Panc1 (cell line): ENCODE data around the gene KRTAP26-1. TPM values are rescaled to one million over a fixed set of nuclear protein-coding genes. Genes with fewer than 3 reads are reported as not detected.

ENCODE experiments used
- ATAC-seq: fragments of 200-7000 bp; cut with Tn5 transposase; 2 replicates; pipeline ENCODE4 v1.9.1; 2020; ENCODE audit warnings: mild to moderate bottlenecking, moderate library complexity
- BruUV-seq: library from RNA; stranded (reverse); fragments of 400-500 nt; replicated peaks from 2 replicates; lab custom pipeline; 2021; lab: Mats Ljungman, UMichigan
- CTCF ChIA-PET: fragments of 300-600 bp; sonication (Branson Sonifier 250); formaldehyde crosslinking; loops from one replicate; lab custom pipeline; 2022; ENCODE audit warnings: antibody characterized with exemption; lab: Charles Lee
- POLR2A ChIA-PET: fragments of 300-600 bp; sonication (Branson Sonifier 250); formaldehyde crosslinking; loops from one replicate; lab custom pipeline; 2022; ENCODE audit warnings: antibody characterized with exemption; lab: Charles Lee
- DNase-seq: peaks from one replicate; pipeline ENCODE4 v3.0.0-alpha.2; 2010; ENCODE audit warnings: low read depth, low spot score
- H3K27ac ChIP-seq: 2 replicates; pipeline ENCODE4 v1.5.1; 2011; ENCODE audit warnings: mild to moderate bottlenecking, low read length, inconsistent platforms
- H3K27me3 ChIP-seq: fragments of 200-500 bp; sonication (Bioruptor generic); 2 replicates; pipeline ENCODE4 v1.6.0; 2014; ENCODE audit warnings: low read length, inconsistent platforms; ENCODE audit not compliant: control insufficient read depth, insufficient read depth
- H3K36me3 ChIP-seq: fragments of 200-500 bp; sonication (Bioruptor generic); 2 replicates; pipeline ENCODE4 v1.5.1; 2014; ENCODE audit warnings: inconsistent platforms, mild to moderate bottlenecking, low read length, moderate library complexity; ENCODE audit not compliant: control insufficient read depth, insufficient read depth
- H3K4me1 ChIP-seq: 2 replicates; pipeline ENCODE4 v1.5.1; 2011; ENCODE audit warnings: inconsistent platforms, mild to moderate bottlenecking, low read length, moderate library complexity; ENCODE audit not compliant: control insufficient read depth, insufficient read depth
- H3K4me3 ChIP-seq, 2 experiments: 2 replicates each; pipeline ENCODE4 v1.5.1; 2011 to 2012; ENCODE audit warnings: low read depth in 2 of 2, low read length in 2 of 2, mild to moderate bottlenecking in 2 of 2, inconsistent platforms in 1 of 2, moderate library complexity in 1 of 2
- H3K9me3 ChIP-seq: fragments of 200-500 bp; sonication (Bioruptor generic); 2 replicates; pipeline ENCODE4 v1.5.1; 2014; ENCODE audit warnings: low read depth, mild to moderate bottlenecking, inconsistent platforms, low read length, moderate library complexity; ENCODE audit not compliant: control insufficient read depth, insufficient read depth
- CTCF ChIP-seq: fragments of 450-650 bp; IDR thresholded peaks from 2 replicates; pipeline ENCODE4 v1.5.1; 2017; ENCODE audit warnings: mild to moderate bottlenecking
- POLR2AphosphoS5 ChIP-seq: IDR thresholded peaks from 2 replicates; pipeline ENCODE4 v1.6.1; 2012; ENCODE audit warnings: mild to moderate bottlenecking, low read depth, low read length, moderate library complexity
- REST ChIP-seq, 2 experiments: IDR thresholded peaks; 2 replicates each; pipeline ENCODE4 v1.6.1; 2011 to 2012; ENCODE audit warnings: low read depth in 2 of 2, control low read depth in 1 of 2, low read length in 1 of 2, mild to moderate bottlenecking in 1 of 2, moderate library complexity in 1 of 2; ENCODE audit not compliant: insufficient read depth in 1 of 2
- SIN3A ChIP-seq: IDR thresholded peaks from 2 replicates; pipeline ENCODE4 v1.6.1; 2012; ENCODE audit warnings: low read depth, mild to moderate bottlenecking, low read length, moderate library complexity, borderline replicate concordance; ENCODE audit not compliant: insufficient read depth
- TCF7L2 ChIP-seq: IDR thresholded peaks from 2 replicates; pipeline ENCODE4 v1.6.1; 2011; ENCODE audit warnings: mild to moderate bottlenecking, low read depth, low read length, inconsistent platforms
- in situ Hi-C: cut with HindIII; loops from 2 replicates; pipeline ENCODE4 v1.10.0; 2016; ENCODE audit warnings: low sequenced_read_pairs, low pct_unique_long_range_greater_than_20kb
- intact Hi-C: fragments of 100-400 bp; cut with micrococcal nuclease; formaldehyde crosslinking; loops from one replicate; pipeline ENCODE4 v1.10.0; 2022; ENCODE audit not compliant: unreplicated experiment
- total RNA-seq: library from RNA; stranded (reverse); gene quantifications from one replicate; pipeline ENCODE4 v1.2.1, GENCODE V29; 2021; ENCODE audit not compliant: unreplicated experiment

Gene KRTAP26-1
- total RNA-seq, 1 experiment from 2014 or later, result not detected

GRCh38 chr21:30282850-30283249 is 37.3 kb downstream of the KRTAP26-1 start, which contains the start of gene KRTAP24-1:
Gene KRTAP24-1, minus strand, starts transcription at chr21:30282950. Its CDS starts 18 bp downstream, at chr21:30282932.
- intact Hi-C loops, result no loop called here
- CTCF ChIA-PET, result no interaction called here
- Histone ChIP-seq H3K36me3 (no peaks in the 10 kb centered on the region), H3K9me3 (no peaks in the 10 kb centered on the region), H3K4me1 (no peaks in the 10 kb centered on the region), H3K27ac (no peak within 1 kb of the TSS), H3K27me3 (no peaks in the 10 kb centered on the region), H3K4me3 (no peak within 1 kb of the TSS)
- no TSS peak for BruUV-seq
- POLR2A ChIA-PET, result no interaction called here
- TF ChIP-seq TCF7L2 (no peak), POLR2AphosphoS5 (no peak), REST (IDR thresholded peaks at IDR 0.05; ENCODE audit: insufficient read depth in 1 of 2, low read depth in 2 of 2, low read length in 1 of 2) (no peak), SIN3A (no peak), CTCF (no peak)
- no peak for ATAC-seq
- DNase-seq, result no peak
- in situ Hi-C loops, result no loop called here

GRCh38 chr21:30271611-30272010 is 48.5 kb downstream of the KRTAP26-1 start:
- ATAC-seq, result no peak
- Histone ChIP-seq H3K9me3 (no peaks in the 10 kb centered on the region), H3K4me1 (no peaks in the 10 kb centered on the region), H3K4me3 (no peak overlapping the region), H3K27me3 (no peaks in the 10 kb centered on the region), H3K36me3 (no peaks in the 10 kb centered on the region), H3K27ac (no peak overlapping the region)
- in situ Hi-C loops (no loop called here), intact Hi-C loops (no loop called here)
- no TSS peak for BruUV-seq
- no peak for DNase-seq
- TF ChIP-seq POLR2AphosphoS5, result no peak
- no peak for TF ChIP-seq REST (IDR thresholded peaks at IDR 0.05; ENCODE audit: insufficient read depth in 1 of 2, low read depth in 2 of 2, low read length in 1 of 2)
- TF ChIP-seq CTCF, result no peak
- no peak for TF ChIP-seq TCF7L2
- no peak for TF ChIP-seq SIN3A
- ChIA-PET POLR2A (no interaction called here), CTCF (no interaction called here)
